VCaP (cell line): ENCODE data around the gene ACVRL1.

Source experiments
- H3K27ac ChIP-seq: fragments of 450-650 bp; 2 replicates; pipeline ENCODE4 v1.5.1; 2017
- CTCF ChIP-seq: fragments of 450-650 bp; conservative IDR thresholded peaks from 2 replicates; pipeline ENCODE4 v1.5.1; 2017; ENCODE audit warnings: mild to moderate bottlenecking, moderate library complexity

ACVRL1 gene

DNA sequence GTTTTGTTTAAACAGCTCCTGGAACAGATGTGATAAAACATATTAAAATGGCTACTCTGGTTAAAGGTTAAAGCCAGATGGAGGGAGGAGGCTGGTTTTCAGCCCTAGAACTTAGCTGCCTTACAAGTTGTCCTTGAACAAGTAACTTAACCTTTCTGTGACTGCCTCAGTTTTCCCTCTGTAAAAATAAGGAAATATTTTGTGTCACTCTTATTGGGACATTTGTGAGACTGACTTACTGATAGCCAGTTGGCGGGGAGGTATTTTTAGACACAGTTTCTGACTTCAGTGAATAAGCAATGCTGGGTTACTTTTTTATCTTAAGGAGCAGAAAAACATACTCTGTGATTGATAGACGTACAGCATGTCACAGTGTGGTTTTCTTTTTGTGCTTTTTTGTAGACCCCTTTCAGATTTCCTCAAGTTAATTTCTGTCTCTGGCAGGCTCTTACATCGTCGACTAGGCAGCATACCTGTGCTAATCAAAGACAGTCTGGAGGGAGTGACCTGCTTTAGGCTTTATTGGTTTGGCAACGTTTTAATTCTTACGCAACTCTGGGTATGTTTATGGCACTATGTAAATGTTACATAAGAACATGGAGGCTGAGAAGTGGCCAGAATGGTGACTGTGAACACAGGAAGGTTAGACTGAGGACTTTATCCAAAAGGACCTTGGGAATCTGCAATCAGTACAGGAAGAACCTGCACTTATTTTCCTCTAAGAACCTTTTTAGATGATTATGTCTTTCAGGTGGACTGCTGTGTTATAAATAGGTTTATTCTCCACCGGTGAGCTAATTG is 47.5 kb downstream of the ACVRL1 start:
- TF ChIP-seq CTCF, result no peak
- peak overlapping the region; percentile 95 for H3K27ac ChIP-seq

DNA sequence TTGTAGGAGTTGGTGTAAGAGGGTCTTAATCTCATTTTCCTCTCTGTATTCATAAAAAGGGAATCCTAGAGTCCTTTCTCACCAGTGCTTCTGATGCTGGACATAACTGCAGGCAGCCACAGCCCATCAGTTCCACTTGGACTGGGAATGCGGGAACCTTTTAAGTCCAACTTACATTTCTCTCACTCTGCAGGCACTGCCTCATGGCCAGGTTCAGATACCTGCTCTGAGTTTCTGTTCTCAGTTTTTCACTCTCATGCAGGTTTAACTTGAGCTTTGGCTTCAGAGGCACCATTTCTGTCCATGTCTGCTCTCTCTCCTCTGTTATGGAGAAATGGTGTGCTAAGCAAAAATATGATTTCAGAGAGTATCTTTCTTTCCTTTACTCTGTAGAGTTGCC is 48.4 kb downstream of the ACVRL1 start:
- TF ChIP-seq CTCF, result no peak
- H3K27ac ChIP-seq, result peak overlapping the region; percentile 95

DNA sequence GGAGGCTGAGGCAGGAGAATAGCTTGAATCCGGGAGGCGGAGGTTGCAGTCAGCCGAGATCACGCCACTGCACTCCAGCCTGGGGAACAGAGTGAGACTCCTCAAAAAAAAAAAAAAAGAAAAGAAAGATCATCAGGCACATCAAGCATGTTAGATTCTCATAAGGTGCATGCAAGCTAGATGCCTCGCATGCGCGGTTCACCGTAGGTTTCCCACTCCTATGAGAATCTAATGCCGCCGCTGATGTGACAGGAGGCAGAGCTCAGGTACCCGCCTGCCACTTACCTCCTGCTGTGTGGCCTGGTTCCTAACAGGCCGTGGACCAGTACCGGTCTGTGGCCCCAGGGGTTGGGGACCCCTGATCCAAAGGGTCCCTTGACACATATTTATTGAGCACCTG is 51.2 kb downstream of the ACVRL1 start:
- no peak for TF ChIP-seq CTCF
- no peak overlapping the region for H3K27ac ChIP-seq

- peak overlapping the region; percentile 81; the same call in 1 of the 2 replicates for H3K27ac ChIP-seq
- TF ChIP-seq CTCF, result no peak
Observed at GRCh38 chr12:51959211-51959610, 51.9 kb downstream of the ACVRL1 start.

GRCh38 chr12:51959921-51960320 is 52.6 kb downstream of the ACVRL1 start:
- no peak for TF ChIP-seq CTCF
- H3K27ac ChIP-seq, result peak overlapping the region; percentile 81

DNA sequence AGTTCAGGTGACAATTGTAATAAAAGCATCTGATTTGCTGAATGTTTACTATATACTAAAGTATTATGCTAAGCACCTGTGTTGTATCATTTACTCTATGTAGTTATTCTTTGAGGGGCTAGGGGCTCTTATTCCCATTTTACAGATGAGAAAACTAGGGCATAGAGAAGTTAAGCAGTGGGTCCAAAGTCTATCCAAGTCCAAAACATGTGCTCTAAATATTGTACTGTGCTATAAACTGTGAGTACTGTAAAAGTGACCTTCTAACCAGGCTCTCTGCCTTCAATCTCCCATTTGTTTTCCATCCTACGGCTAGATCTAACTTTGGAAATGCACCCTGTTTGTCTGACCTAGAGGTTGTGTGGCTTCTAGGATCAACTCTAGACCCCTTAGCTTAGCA is 53.2 kb downstream of the ACVRL1 start:
- TF ChIP-seq CTCF, result no peak
- H3K27ac ChIP-seq, result peak overlapping the region; percentile 81

DNA sequence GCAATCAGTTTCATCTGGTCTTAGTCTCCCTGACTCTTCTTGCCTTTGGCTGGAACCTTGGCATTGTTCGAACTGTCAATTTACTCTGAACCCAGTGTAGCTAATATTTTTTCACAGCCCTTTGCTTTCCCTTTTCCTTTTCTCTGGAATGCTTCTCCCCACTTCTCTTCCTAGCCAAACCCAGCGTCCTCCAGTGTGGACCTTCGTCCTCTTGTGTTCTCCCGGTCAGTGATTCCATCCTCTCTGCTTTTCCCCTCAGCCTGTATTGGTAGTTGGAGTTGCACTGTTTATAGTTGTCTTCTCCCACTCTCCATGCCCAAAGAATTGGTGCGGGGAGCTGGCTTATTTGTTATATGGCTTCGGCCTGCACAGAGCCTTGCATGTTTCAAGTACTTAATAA is 53.6 kb downstream of the ACVRL1 start:
- peak overlapping the region; percentile 81 for H3K27ac ChIP-seq
- no peak for TF ChIP-seq CTCF
